Left cardiac atrium (tissue), 4 donors: ENCODE measurements around the gene PTPN23. TPM values are rescaled to one million over a fixed set of nuclear protein-coding genes. Genes with fewer than 3 reads are reported as not detected.
"Not testable (repeated sequence)": the region's sequence is repeated elsewhere in the genome, so short reads cannot be mapped to it uniquely, and the experiment has no call there.

Experiments used
- ATAC-seq, 2 donors: fragments of 200-7000 bp; cut with Tn5 transposase; one replicate each; pipeline ENCODE4 v1.9.1; 2020; ENCODE audit warnings: mild to moderate bottlenecking in 2 of 2, moderate library complexity in 2 of 2
- DNase-seq: peaks from one replicate; pipeline ENCODE4 v3.0.0-alpha.2; 2020
- intact Hi-C, 2 donors: fragments of 100-400 bp; cut with DNase I; formaldehyde crosslinking; loops; one replicate each; pipeline versions ENCODE4 v1.14.1 to v1.15.1; 2022 to 2023
- total RNA-seq, 2 donors: library from RNA; stranded (reverse); fragmentation: NEBNext Ultra II Directional; extraction: Animal tissue kit (Norgen Biotek cat#: 25700); gene quantifications; one replicate each; pipeline ENCODE4 v1.2.1, GENCODE V29; 2021
- donor health status: DM: no; HTN: yes; CAD: no.
- donor health status: DM: no; HTN: yes; CAD: no; lungs with severe emphysema.
- donor health status: DM: yes; HTN: yes; CAD: no.
- donor health status: Dilated cardiomyopathy.

Gene PTPN23
- total RNA-seq, 2 donors from 2014 or later: 24.1 to 24.8 TPM

- ATAC-seq (peak in 1 of 2 donors; percentile 48), DNase-seq (no peak)
- intact Hi-C loops: no loop called here
Measured at GRCh38 chr3:47365213-47366153, 15.3 kb upstream of the PTPN23 start.

GRCh38 chr3:47366833-47367232 lies 14.0 kb upstream of the PTPN23 start:
- ATAC-seq (no peak), DNase-seq (no peak)
- intact Hi-C loops: no loop called here

- DNase-seq (no peak), ATAC-seq (no peak)
- intact Hi-C loops: no loop called here
Measured at GRCh38 chr3:47367631-47368030, 13.2 kb upstream of the PTPN23 start.

- intact Hi-C loops, ATAC-seq, DNase-seq: not testable (repeated sequence)
Measured at GRCh38 chr3:47370020-47370419, 10.8 kb upstream of the PTPN23 start.

GRCh38 chr3:47370887-47371697 lies 9.7 kb upstream of the PTPN23 start:
- no peak for DNase-seq
- intact Hi-C loops: no loop called here
- peak; percentile 23 to 38 for ATAC-seq

GRCh38 chr3:47374587-47374986 lies 6.2 kb upstream of the PTPN23 start:
- DNase-seq (no peak), ATAC-seq (no peak)
- intact Hi-C loops: no loop called here

GRCh38 chr3:47376393-47376792 lies 4.4 kb upstream of the PTPN23 start:
- intact Hi-C loops: no loop called here

GRCh38 chr3:47377186-47377585 lies 3.6 kb upstream of the PTPN23 start:
- no peak for ATAC-seq
- no peak for DNase-seq
- intact Hi-C loops: no loop called here

More at GRCh38 chr3:47376393-47376792, 4.4 kb upstream of the PTPN23 start:
- DNase-seq (no peak), ATAC-seq (no peak)

- DNase-seq (no peak), ATAC-seq (no peak)
- intact Hi-C loops: no loop called here
Measured at GRCh38 chr3:47378869-47379268, 2.0 kb upstream of the PTPN23 start.

- intact Hi-C loops: no loop called here
- ATAC-seq: no peak
Measured at GRCh38 chr3:47379411-47379899, 1.4 kb upstream of the PTPN23 start.

GRCh38 chr3:47380026-47380600 lies 708 bp upstream of the PTPN23 start:
- intact Hi-C loops: loop anchor here in 1 of 2 donors (10.0 kb wide), 1 partner anchor 455 kb away; no protein-coding TSS in a partner anchor
- DNase-seq (no peak), ATAC-seq (peak in 1 of 2 donors; percentile 12)

More at GRCh38 chr3:47379411-47379899, 1.4 kb upstream of the PTPN23 start:
- no peak for DNase-seq

- intact Hi-C loops: loop anchor here in 1 of 2 donors (10.0 kb wide), 1 partner anchor 457 kb away; no protein-coding TSS in a partner anchor
- DNase-seq (peak; percentile 91), ATAC-seq (peak; percentile 83 to 89)
Measured at GRCh38 chr3:47381317-47382157, 716 bp downstream of the PTPN23 start.

- DNase-seq: no peak
- no peak for ATAC-seq
- intact Hi-C loops: loop anchor here in 1 of 2 donors (10.0 kb wide), 1 partner anchor 460 kb away; no protein-coding TSS in a partner anchor
Measured at GRCh38 chr3:47384425-47384824, 3.6 kb downstream of the PTPN23 start.

- no peak for DNase-seq
- ATAC-seq: no peak
- intact Hi-C loops: loop anchor here in 1 of 2 donors (10.0 kb wide), 1 partner anchor 460 kb away; no protein-coding TSS in a partner anchor
Measured at GRCh38 chr3:47385007-47385406, 4.2 kb downstream of the PTPN23 start.

- intact Hi-C loops: loop anchor here in 1 of 2 donors (10.0 kb wide), 1 partner anchor 461 kb away; no protein-coding TSS in a partner anchor
- ATAC-seq: no peak
- no peak for DNase-seq
Measured at GRCh38 chr3:47385796-47386195, 5.0 kb downstream of the PTPN23 start.

GRCh38 chr3:47392933-47393332 lies 12.1 kb downstream of the PTPN23 start:
- no peak for ATAC-seq
- no peak for DNase-seq

GRCh38 chr3:47394140-47394870 lies 13.5 kb downstream of the PTPN23 start:
- DNase-seq: no peak
- ATAC-seq: peak; percentile 8 to 32

More at GRCh38 chr3:47392933-47393332, 12.1 kb downstream of the PTPN23 start:
- intact Hi-C loops: no loop called here

More at GRCh38 chr3:47394140-47394870, 13.5 kb downstream of the PTPN23 start:
- intact Hi-C loops: no loop called here
